ENCODE data around the gene CNTRL.

- TF ChIP-seq POLR2A (IDR thresholded peaks at IDR 0.05) = no peak
- TF ChIP-seq, protein P1, sequence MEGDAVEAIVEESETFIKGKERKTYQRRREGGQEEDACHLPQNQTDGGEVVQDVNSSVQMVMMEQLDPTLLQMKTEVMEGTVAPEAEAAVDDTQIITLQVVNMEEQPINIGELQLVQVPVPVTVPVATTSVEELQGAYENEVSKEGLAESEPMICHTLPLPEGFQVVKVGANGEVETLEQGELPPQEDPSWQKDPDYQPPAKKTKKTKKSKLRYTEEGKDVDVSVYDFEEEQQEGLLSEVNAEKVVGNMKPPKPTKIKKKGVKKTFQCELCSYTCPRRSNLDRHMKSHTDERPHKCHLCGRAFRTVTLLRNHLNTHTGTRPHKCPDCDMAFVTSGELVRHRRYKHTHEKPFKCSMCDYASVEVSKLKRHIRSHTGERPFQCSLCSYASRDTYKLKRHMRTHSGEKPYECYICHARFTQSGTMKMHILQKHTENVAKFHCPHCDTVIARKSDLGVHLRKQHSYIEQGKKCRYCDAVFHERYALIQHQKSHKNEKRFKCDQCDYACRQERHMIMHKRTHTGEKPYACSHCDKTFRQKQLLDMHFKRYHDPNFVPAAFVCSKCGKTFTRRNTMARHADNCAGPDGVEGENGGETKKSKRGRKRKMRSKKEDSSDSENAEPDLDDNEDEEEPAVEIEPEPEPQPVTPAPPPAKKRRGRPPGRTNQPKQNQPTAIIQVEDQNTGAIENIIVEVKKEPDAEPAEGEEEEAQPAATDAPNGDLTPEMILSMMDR (IDR thresholded peaks at IDR 0.05) = no peak
- TF ChIP-seq EP300 (IDR thresholded peaks at IDR 0.05) = no peak
These were observed 69.0 kb downstream of the CNTRL start for GRCh38 chr9:121143771-121144170.

Measured in tibial nerve (tissue), 4 donors.